GM21786 (cell line): ENCODE measurements around the gene BRPF3.
"Not testable (repeated sequence)": the region's sequence is repeated elsewhere in the genome, so short reads cannot be mapped to it uniquely, and the experiment has no call there.

Experiments used
- ATAC-seq: cut with Tn5 transposase; IDR thresholded peaks from one replicate; pipeline ENCODE4 v1.9.1; 2021; ENCODE audit not compliant: unreplicated experiment

The BRPF3 gene

DNA sequence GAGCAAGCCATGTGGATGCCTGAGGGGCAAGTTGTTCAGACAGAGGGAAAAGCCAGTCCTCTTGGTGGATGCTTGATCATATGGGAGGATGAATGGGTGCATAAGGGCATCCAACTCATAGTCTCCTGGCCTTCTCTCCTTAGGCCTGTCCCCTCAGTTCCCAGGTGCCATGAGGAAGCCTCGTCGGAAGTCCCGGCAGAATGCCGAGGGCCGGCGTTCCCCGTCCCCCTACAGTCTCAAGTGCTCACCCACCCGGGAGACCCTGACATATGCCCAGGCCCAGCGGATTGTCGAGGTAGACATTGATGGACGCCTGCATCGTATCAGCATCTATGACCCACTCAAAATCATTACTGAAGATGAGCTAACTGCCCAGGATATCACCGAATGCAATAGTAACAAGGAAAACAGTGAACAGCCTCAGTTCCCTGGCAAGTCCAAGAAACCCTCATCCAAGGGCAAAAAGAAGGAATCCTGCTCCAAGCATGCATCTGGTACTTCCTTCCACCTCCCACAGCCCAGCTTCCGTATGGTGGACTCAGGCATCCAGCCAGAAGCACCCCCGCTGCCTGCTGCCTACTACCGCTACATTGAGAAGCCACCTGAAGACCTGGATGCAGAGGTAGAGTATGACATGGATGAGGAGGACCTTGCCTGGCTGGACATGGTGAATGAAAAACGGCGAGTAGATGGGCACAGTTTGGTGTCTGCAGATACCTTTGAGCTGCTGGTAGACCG lies 3.8 kb downstream of the BRPF3 start:
- ATAC-seq, result no peak

DNA sequence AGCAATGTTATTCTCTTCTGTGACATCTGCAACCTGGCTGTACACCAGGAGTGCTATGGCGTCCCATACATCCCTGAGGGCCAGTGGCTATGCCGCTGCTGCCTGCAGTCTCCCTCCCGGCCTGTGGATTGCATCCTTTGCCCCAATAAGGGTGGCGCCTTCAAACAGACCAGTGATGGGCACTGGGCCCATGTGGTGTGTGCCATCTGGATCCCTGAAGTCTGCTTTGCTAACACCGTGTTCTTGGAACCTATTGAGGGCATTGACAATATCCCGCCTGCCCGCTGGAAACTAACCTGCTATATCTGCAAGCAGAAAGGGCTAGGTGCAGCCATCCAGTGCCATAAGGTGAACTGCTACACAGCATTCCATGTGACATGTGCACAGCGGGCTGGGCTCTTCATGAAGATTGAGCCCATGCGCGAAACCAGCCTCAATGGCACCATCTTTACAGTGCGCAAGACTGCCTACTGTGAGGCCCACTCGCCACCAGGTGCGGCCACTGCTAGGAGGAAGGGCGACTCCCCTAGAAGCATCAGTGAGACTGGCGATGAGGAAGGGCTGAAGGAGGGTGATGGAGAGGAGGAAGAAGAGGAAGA lies 4.6 kb downstream of the BRPF3 start:
- no peak for ATAC-seq

DNA sequence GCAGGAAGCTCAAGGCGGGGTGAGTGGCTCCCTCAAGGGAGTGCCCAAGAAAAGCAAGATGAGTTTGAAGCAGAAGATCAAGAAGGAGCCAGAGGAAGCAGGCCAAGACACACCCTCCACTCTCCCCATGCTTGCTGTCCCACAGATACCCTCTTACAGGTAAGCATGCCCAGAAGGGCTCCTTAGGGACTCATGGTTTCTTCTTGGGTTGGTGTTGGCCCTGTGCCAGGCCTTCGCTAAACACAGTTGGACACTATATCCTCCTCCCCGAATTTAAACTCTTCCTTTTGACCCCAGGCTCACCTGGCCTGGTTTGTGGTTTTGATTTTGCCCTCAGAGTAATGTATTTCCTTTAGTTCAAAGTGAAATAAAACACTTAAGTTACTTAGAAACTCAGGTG lies 5.1 kb downstream of the BRPF3 start:
- ATAC-seq, result no peak

DNA sequence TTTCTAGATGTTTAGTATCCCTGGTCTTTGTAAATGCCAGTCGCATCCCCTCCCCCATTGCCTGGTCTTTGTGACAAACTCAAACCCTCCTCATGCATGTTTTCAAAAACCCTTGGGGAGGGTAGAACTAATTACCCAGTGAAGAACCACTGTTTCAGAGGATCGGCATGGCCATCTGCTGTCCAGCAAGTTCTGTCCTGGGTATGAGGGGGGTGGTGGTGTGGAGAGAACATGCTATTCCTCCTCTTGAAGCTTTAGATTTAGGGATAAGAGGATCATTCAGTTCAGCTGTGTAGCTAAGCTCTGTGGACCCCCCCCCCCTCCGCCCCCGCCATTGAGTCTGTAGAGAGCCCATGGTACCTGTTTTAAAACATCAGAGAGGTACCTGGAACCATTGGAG lies 5.6 kb downstream of the BRPF3 start:
- no peak for ATAC-seq

DNA sequence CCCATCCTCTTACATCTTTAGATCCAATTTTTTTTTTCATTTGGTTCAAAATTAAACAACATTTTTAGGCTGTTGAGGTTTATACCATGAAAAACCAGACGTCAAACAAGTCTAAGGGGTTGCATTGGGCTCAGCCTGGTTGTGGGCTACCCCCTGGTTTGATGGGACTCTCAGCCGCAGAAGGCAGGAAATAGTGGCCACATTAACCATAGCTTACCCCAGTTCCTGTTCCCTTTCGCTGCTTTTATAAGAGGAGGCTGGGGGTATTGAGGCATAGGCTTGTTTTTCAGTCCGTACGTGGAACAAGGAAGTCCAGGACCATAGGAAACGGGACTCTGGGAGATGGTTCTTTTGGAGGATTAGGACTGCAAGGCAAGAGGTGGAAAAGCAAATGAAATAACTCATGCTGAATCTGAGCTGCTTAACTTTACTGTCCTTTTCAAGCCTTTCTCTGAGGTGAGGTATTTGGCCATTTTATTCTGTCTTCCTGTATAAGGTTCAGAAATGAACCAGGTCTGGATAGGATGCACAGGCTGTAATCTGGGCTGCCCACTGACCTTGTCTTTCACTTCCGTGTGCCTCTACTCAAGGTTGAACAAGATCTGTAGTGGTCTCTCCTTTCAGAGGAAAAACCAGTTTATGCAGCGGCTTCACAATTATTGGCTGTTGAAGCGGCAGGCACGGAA lies 7.7 kb downstream of the BRPF3 start:
- ATAC-seq, result no peak

DNA sequence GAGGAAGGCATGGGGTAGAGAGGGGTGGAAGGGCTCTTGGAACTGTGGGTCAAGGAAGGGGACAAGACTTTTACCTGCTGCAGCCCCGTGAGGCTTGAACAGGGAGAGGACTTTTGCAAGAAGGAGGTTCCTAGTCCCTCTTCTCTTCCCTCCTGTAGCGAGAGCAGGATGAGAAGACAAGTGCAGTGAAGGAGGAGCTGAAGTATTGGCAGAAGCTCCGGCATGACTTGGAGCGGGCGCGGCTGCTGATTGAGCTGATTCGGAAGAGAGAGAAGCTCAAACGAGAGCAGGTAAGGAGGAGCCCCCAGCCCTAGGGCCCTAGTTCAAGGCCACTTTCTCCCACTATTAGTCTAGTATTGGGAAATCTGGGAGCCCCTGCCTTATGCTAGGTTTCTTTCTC lies 10.6 kb downstream of the BRPF3 start:
- ATAC-seq, result no peak

DNA sequence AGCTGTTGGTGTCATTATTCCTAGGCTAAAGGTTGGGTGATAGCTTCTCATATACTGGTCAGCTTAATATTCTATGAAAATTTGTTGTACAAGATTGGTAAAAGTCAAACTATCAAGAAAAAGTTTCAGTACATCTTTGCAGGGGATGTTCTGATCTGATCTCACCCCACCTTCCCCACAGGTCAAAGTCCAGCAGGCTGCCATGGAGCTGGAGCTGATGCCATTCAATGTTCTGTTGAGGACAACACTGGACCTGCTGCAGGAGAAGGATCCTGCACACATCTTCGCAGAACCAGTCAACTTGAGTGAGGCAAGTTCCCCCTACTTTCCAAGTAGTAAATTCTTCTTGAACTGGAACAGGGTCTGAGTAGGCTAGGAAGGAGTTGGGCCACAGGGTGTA lies 13.1 kb downstream of the BRPF3 start:
- ATAC-seq, result no peak

DNA sequence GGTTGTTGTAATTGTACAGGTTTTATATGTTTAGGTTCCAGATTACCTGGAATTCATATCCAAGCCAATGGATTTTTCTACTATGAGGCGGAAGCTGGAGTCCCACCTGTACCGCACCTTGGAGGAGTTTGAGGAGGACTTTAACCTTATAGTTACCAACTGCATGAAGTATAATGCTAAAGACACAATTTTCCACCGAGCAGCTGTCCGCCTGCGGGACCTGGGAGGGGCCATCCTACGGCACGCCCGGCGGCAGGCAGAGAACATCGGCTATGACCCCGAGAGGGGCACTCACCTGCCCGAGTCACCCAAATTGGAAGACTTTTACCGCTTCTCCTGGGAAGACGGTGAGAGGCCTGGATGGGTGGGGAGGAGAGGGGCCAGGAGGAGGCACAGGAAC lies 13.6 kb downstream of the BRPF3 start:
- no peak for ATAC-seq

DNA sequence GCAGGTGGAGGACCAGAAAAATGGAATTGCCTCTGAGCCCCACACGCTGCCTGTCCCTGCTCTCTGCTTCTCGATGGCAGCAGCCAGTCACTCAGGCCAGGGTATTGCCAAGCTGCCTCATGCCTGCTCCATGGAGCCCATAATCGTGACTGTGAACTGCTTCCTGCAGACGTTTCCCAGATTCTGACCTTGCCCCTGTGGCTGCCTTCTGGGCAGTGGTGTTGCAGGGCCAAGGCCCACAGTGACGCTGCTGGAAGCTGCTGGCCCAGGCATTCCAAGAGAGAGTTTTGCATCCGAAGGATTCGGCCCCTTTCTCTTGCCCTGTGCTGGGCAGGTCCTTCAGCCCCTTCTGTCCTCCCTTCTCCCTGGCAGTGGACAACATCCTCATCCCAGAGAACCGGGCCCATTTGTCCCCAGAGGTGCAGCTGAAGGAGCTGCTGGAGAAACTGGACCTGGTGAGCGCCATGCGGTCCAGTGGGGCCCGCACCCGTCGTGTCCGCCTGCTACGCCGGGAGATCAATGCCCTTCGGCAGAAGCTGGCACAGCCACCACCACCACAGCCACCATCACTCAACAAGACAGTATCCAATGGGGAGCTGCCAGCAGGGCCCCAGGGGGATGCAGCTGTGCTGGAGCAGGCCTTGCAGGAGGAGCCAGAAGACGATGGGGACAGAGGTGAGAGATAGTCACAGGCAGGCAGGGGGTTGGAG lies 14.5 kb downstream of the BRPF3 start:
- no peak for ATAC-seq

DNA sequence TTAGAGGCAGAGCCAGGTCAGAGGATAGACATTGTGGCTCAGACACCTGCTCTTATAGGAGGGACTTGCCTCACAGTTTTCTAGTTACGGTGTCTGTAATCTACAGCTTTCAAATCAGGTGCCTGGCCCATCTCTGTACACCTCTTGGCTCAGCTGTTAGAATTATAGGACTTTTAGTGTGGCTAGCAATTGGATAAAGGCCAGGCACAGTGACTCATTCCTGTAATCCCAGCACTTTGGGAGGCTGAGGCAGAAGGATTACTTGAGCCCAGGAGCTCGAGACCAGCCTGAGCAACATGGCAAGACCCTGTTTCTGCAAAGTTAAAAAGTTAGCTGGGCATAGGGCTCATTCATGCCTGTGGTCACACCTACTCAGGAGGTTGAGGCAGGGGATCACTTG lies 20.0 kb downstream of the BRPF3 start:
- ATAC-seq, result no peak

DNA sequence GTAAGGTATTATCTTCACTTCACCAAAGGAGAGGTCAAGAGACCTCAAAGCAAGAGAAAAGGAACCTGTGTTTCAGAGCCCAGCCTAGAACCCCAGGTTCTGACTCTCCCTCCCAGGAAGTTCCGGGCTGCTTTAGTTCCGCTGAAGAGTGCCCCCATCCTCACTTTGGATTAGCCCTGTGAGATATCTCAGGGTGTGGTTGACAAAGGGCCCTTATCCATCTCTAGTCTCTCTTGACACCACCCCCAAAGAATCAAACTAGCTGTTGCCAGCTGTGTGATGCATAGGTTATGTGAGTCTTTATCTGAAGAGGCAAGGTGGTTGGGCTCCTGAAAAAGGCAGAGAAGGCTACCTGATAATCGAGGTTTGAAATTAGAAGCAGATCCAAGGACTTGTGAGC lies 20.6 kb downstream of the BRPF3 start:
- no peak for ATAC-seq

DNA sequence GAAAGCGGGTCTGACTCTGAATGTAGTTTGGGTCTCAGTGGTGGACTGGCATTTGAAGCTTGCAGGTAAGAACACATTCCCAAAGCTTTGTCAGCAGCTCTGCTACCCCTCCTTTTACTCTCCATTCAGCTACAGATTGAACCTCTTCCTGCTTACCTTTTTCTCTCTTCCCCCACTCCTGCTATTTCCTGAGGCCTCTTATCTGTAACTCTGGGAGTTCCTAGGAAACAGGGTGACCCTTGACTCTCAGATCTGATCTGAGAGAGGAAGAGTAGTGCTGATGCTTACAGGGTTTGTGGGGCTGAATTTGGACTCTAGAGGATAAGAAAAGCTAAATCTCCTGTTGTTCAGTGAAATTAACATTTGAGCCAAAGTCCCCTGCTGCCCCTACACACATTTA lies 21.4 kb downstream of the BRPF3 start:
- ATAC-seq, result no peak

DNA sequence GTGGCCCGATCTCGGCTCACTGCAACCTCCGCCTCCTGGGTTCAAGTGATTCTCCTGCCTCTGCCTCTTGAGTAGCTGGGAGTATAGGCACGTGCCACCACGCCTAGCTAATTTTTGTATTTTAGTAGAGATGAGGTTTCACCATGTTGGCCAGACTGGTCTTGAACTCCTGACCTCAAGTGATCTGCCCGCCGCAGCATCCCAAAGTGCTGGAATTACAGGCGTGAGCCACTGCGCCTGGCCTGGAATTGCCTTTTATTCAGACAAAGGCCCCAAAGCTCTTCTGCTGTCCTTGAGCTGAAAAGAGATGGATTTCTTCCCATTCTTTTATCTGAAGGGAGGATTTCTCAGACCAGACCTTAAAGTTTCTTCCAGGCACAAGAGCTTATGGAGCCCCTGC lies 22.0 kb downstream of the BRPF3 start:
- ATAC-seq, result not testable (repeated sequence)

DNA sequence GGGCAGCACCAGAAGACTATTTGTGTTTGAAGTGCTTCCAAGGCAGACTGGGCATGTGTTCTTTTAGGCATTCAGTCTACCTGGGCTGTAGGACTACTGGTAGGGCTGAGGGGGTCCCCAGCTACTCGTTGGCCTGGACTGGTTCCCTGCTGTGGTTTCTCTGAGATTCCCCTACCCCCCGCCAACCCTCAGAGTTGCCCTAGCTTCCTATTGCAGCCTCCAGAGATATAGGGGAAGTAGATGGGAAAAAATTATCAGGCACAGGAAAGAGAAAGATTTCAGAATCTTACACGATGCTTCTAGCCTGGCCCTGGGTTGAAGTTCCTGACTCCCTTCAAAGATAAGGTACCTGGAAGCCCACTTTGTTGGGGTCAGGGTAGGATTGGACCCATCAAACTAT lies 22.5 kb downstream of the BRPF3 start:
- ATAC-seq, result no peak

DNA sequence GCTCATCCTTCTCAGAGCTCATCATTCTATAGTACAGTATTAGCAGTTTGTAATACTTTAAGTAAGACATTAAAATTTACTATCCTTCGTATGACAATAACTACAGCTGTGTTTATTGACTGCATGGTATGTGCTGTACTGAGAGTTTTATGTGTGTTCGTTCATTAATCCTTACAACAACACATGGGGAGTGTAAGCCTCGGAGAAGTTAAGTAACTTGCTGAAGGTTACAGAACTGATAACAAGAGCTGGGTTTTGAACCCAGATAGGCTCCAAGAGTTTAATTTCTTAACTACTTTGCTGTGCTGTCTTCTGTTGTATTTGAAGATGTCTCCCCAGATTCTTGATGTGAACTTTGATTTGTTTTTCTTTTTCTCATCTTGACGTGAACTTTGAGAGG lies 23.7 kb downstream of the BRPF3 start:
- no peak for ATAC-seq

DNA sequence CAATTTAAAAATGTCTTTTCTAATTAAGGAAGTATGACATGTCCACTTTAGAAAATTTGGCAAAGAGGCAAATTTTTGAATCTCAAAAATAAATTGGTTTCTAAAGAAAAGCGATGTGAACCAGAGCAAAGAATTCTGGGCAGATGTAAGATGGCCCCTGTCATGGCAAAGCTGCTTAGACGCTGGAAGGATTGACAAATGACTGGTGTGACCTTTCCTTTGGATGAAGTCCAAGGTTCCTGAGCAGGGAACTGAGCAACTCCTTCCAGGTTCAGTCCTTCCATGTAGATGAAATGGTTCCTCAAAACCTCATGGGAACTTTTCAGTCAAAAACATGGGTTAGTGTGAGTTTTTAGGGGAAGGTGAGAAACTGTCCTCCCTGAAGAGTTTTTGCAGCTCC lies 25.1 kb downstream of the BRPF3 start:
- ATAC-seq, result no peak

DNA sequence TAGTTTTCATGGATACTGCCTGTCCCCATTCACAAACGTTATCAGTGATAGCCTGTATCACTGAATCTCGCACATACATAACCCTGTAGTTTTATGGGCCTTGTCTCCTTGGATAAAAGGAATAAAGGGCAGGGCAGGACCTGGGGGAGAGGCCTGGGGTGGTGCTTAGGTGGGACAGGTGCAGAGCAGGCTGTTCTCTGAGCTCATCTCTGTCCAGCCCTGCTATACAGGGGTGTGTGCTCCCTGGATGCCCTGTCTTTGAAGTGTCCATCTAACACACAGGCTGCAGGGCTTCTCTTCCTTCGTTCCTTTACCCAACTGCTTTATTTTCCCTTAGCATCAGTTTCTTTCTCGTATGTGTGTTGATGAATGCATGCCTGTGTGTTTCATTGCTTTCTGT lies 26.4 kb downstream of the BRPF3 start:
- ATAC-seq, result no peak

DNA sequence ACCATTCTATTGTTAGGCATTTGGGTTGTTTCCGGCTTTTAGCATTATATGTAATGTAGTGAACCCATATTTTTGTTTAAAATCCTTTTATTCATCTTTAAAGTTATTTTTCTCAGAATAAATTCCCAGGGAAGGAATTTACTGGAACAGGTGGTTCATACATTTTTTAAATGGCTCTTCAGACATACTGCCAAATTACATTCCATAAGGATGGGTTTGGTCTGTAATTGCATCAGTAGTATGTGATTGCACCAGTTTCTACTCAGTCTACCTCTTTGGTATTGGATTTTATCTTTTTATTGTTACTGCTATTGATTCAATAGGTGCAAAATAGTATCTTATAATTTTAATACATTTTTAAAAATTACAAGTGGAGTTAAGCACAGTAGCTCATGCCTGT lies 27.2 kb downstream of the BRPF3 start:
- no peak for ATAC-seq

DNA sequence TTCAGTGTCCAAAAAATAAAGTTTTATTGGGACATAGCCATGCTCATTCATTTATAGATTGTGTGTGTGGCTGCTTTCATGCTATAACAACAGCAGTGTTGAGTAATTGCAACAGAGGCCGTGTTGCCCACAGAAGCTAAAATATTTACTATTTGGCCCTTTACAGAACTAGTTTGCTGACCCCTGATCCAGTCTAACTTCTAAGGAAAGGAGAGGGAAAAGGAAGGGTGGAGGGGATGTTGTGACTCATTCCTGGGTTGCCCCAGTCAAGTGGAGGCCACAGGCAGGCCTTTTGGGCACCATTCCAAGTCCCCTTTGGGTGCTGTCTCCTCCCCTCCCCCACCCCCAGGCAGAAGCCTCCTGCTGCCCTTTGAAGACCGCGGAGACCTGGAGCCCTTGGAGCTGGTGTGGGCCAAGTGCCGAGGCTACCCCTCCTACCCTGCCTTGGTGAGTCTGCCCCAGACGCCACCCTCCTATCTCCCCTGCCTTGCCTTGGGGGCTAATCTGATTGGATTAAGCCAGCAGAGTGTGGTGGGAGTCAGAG lies 28.4 kb downstream of the BRPF3 start:
- no peak for ATAC-seq

DNA sequence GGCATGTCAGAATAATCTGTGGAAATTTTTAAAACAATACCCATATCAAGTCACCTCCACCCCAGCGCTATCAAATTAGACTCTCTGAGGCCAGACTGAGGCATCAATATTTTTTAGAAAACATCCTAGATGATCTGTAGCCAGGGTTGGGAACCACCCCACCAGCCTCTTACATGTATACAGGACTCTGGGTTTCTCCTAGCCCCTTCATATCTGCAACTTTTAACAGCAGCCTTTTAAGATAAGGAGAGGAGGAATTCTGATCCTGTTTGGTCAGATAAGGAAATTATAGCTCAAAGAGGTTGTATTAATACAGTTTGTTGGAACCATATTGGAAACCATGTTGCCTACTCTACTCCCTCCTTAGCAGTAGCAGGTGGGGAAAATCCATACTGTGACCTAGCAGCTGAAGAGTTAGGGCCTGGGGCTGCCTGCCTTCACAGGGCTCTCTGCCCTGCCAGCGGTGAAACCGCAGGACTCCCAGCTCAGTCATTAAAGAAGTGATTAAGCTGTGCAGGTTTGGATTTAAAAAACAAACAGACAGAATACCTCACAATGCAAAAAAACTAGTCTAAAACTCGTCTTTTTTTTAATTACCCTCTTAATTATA lies 30.0 kb downstream of the BRPF3 start:
- no peak for ATAC-seq
